ENCODE measurements around the gene MAP2K6.

Gene MAP2K6

DNA sequence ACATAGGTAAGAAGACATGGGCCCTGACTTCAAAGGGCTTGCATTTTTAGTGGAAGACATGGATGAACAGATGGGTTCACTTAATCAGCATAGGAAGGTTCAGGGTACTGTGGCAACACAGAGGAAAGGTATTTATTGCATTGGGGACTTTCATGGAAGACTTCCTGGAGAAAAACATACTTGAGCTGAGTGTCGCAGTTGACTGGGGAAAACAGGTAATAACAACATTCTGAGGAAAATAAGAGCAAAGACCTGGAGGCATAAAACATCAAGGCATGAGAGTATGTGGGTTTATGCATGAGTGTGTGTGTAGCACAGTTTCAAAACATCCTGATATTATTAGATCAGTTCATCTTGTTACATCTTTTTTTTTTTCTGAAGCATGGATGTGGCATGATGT, 82.7 kb downstream of the MAP2K6 start:
- DNase-seq = no peak

DNA sequence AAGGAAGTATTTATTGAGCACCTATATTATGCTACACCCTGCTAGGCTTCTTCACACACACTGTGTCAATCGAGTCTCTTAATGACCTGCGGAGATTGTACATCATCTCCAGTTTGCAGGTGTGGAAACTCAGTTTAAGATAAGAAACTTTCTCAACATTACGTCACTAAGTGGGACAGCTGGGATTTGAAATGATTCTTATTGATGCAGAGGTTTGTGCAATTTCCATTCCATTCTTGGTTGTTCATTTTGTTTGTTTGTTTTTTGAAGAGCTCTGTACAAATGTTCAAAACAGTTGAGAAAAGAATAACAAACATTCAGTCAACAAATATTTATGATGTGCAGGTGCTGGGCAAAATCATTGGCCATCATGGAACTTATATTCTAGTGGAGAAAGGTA, 84.8 kb downstream of the MAP2K6 start:
- DNase-seq = no peak

DNA sequence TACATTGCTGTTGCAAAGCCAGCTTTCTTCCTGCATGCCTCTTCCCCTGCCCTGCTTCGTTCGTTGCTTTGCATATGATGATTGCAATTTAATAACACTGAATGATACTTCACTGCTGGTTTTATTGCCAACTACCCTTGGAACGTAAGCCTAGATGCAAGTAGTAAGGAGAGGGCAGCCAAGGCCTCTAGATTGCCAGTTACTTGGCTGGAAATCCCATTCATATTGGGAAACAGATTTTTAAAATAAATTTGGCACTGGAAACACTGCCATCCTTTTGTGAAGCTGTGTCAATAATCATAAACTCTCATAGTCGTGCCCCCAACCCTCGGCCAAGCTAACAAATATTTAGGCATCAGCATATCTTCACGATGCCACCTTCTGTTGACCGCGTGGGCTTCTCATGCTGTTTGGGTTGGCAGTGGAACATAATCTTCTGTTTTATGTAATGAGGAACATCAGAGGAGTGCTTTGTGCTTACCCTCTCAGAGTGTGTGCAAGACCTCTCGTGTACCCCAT, 86.5 kb downstream of the MAP2K6 start:
- no peak for DNase-seq

DNA sequence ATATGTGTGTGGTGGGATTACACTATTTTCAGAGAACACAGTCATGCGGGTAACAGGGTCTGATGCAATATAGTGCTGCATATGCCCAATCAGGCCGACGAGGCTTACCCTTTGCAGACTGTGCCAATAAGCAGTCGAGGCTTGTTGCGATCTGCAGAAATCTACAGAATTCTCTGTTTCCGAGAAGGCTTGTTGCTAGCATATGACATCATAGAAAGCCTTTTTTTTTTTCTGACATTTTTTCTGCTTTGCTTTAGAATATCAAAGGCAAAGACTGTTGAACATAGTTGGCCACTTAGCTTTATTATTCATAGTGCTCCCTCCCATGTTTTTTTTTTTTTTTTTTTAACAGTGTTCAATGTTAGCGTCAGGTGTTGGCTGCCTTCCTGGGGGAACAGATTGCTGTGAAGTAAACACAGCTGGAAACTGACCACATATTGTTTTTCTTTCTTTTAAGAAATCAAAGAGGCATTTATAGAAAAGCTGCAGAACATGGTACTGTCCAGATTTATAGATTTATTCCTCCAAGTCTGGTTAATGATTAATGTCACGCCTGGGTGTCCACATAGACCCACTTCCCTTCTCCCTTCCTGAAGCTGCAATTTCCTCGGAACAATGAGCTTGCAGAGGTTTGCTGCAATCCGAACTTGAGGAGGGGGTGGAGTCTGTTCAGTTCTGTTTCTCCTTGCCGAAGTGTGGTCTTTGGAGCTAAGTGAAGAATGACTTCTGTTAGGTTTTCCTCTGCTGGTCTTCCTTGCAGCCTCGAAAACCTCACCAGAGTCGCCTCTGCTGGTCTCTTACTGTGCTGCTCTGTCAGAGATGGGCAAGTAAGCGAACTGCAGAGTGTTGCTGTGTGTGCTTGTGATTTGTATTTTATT, 87.3 kb downstream of the MAP2K6 start:
- DNase-seq = no peak

DNA sequence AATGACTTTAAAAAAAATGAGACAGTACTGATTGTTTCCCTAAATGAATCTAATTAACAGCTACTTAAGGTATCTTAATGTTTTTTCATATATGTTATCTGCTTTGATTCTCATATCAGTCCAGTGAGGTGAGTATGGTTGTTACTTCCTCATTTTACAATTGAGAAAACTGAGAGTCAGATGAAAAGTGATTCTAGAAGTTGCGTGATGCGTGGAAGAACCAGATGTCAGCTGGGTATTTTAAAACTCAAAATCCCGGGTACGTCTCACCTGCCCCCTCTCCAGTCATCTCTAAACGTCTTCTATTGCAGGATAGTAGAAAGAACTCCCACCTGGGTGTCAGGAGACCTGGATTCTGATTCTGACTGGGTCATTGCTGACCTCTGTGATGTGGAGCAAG, 89.2 kb downstream of the MAP2K6 start:
- DNase-seq = no peak

DNA sequence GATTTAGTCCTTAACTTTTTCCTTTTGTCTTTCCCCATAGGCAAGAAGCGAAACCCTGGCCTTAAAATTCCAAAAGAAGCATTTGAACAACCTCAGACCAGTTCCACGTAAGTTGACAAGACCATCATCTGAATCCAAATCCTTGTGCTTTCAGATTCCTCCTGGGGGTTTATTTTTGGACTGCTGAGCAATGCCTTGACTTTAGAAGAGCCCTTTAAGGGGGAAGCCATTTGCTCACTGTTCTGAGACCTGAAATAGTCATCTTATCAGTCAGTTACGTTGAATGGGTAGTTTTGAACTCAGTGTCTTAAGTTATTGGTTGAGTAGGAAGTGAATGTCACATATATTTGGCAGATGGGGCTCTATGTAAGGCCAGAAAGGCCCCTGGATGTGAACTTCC, 91.2 kb downstream of the MAP2K6 start:
- DNase-seq = no peak

DNA sequence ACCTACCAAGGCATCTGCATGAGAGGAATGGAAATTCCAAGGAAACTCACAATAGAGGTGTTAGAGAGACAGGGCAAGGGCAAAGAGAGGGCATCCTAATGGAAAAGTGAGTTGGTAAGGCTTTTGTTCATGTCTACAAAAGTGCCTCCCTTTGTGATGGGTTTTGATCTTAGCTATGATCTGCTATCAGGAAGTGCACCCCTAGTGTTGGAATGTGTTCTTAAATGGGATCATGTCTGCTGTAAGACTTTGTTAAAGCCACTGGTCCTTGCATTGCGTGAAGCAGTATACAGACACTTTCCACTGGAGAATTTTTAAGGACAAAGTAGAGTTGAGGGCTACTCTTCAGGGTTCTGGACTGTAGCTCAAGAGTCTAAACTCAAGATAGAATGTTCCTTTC, 92.0 kb downstream of the MAP2K6 start:
- no peak for DNase-seq

DNA sequence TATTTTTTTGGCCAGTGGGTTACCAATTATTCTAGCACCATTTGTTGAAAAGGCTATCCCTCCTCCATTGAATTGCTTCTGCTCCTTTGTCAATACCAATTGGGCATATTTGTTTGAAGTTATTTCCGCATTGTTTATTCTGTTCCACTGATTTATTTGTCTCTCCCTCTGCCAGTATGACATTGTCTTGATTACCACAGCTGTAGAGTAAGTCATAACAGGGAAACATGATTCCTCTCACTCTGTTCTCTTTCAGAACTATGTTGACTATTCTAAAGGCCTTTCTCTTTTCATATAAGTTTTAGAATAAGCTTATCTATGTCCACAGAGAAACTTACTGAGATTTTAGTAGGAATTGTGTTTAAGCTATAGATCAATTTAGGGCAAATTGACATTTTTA, 94.3 kb downstream of the MAP2K6 start:
- DNase-seq = no peak

DNA sequence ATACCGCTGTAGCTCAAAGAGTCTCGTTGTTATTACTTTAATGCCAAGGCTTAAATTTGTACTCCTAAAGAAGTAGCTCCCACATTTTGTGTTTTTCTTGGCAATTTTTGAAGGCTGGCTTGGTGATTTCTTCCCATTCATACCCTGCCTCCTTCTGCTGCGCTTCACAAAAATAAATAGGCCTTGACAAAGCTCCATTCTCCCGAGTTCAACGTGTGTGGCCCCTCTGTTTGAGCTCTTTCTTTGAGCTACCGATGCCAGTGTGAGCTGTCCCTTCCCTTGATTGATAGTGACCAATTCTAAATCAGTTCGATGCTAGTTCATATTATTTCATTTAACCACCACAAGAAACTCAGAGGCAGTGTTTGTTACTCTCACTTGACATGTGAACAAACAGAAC, 96.8 kb downstream of the MAP2K6 start:
- DNase-seq = no peak

DNA sequence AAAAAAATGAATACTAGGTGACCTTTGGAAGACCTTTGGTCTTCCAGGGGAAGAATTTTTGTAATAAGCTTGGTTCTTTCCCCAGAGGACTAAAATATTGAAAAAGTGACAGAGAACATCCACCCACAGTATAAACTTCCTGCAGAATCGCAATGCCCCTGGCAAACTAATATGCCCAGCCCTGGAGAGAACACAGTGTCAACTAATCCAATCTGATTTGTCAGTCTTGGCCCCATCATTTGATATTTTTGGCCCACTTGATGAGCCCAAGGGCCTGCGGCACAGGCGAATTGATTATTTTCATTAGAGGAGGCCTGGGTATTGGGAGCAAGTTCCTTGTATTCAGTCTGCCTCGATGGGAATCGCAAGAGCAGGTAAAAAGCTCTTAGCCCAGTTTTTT, 98.4 kb downstream of the MAP2K6 start:
- no peak for DNase-seq

DNA sequence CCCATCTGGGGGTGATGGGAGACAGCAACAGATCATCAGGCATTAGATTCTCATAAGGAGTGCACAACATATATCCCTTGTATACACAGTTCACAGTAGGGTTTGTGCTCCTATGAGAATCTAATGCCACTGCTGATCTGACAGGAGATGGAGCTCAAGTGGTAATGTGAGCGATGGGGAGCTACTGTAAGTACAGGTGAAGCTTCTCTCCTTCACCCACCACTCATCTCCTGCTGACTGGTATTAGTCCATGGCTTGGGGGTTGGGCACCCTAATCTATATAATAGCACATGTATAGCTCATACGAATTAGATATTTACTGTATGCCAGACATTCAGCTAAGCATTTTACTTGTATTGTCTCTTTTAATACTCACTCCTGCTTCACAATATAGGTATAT, 101.7 kb downstream of the MAP2K6 start:
- DNase-seq = no peak

DNA sequence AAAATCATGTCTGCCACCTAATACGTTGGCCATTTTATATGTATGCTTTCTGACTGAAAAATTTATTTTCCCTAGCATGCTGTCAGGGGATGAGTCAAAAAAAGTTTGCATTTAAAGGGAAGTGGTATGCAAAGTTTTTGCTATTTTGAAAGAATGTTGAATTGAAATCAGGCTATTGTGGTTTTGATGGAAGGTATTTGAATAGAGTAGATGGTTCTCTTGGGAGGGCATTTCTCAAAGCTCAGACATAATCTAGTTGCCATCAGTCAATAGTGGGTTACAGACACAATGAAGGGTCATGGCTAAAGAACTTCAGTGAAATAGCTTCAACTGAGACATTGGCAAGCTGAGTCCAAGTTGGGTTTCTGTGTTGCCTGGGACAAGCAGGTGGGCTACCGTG, 102.4 kb downstream of the MAP2K6 start:
- DNase-seq = no peak

DNA sequence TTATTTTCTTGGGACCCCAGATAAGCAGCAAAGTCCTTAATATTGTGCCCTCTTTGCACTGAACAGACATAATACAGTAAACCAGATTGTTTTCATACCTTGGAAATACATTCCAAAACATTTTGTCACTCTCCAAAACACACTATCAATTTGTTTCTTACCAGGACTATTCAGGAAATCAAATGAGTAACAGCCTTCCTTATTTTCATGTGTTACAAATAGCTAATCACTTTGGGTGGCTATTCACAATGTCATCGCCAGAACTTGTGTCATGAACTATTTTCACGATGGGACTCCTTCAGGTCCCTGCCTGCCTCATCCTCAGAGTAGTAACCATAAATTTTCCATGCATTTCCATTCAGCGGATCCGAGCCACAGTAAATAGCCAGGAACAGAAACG, 104.5 kb downstream of the MAP2K6 start:
- no peak for DNase-seq

DNA sequence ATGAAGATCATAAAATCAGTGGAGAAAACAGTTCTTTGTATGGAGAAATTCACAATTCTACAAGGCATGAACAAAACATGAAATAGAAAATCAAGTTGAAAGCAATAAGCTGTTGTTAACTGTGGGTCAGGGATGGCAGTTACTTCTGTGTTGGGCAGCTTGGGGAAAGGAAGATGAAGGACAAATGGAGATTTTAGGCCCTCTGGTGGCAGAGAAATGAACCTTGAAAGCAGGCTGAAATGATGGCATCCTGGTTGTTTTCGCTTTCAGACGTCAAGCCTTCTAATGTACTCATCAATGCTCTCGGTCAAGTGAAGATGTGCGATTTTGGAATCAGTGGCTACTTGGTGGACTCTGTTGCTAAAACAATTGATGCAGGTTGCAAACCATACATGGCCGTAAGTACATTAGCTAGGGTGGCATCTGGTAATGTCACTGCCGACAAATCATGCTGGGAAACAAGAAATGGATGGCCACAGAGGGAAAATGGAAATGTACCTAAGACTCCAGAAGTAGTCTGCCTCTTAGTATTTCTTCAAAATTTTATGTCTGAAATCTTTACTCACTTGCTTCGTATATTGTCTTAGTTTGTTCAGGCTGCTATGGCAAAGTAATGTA, 108.9 kb downstream of the MAP2K6 start:
- DNase-seq = no peak

DNA sequence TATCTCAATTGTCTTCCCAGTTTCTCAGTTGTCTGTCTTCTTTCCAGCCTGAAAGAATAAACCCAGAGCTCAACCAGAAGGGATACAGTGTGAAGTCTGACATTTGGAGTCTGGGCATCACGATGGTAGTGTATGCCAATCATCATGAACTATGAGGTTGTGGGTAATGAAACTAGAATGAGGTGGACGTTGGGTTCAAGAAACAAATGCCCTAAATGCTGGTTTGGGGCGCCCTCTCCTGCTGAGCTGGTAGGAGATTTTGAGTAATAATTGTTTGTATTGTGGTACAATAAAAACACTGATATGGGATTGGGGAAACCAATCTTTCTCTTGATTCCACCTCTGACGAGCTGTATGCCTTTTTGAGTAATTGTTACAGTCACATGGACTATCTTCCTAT, 110.4 kb downstream of the MAP2K6 start:
- no peak for DNase-seq

DNA sequence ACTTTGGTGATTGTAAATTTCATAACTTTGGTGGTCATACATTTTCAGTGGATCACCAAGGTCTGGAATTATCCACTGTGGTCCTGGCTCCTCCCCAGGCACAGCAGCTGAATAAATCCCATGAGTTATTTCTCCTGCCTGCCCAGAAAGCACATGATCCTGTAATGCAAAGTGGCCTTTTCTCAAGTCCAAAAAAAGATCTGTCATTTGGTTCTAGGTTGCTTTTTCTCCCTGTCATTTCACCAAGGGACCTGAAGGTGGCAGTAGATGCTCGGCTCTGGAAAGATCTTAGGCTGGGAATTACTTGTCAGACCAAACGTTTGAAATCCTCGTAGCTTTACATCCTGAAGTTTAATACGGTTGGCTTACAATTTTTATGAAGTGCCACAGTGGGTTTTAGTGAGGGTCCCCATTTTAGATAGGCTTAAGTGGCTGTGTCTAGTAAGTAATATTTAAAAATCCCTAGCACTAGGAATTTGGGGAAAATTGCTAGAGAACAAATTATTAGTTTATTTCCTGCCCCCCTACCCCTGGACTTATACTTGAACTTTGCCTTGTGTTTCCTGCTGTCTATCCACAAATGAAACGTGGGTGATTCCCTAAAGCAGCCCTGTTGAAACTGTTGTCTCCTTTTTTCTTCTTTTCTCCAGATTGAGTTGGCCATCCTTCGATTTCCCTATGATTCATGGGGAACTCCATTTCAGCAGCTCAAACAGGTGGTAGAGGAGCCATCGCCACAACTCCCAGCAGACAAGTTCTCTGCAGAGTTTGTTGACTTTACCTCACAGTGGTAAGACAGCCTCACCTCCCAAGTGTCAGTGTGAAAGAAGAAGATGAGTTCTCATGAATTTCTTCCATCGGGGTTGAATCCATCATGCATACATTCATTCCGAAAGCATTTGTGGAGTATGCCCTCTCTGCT, 111.7 kb downstream of the MAP2K6 start:
- DNase-seq = no peak

DNA sequence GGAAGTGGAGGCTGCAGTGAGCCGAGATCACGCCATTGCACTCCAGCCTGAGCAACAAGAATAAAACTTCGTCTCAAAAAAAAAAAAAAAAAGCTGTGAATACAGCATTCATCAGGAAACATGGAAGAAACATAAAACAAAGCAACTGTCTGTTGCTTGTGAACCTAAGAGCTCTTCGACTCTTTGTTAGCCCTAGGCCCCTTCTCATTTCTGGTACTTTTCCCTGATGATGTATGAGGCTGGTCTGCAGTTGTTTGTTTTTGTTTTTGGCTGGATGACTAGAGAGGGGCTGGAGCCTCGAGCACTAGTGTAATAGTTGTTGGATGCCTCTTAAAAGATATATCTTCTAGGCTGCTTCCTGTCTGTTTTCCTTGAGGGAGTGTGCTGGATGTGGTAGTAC, 113.5 kb downstream of the MAP2K6 start:
- DNase-seq = no peak

DNA sequence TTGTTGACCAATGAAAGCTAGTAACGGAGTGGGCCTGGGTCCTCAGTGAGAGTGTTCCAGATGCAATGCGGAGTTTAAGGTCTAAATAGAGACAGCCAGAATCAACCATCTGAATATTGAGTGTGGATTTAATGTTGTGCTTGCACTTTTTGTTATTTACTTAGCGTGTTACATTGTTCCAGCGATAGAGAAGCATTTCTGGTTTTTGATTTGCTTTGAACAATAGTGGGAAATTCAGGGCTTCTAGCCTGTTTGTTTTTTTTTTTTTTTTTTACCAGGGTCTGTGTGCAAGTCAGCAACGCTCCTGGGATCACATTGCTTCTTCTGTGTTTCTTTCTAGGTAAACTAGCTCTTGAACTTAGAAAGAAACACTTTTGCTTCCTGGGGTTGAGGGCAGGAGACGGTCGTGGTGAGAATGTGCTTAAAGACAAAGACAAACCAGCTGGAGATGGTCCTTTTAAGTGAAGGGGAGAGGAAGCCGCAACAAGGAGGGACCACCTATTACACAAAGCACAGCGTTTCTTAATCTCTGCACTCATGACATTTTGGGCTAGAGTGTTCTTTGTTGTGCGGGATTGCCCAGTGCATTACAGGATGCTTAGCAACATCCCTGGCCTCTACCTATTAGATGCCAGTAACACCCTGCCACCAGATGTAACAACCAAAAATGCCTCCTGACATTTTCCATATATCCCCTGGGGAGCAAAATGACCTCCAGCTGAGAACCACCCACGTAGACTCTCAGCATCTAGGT, 119.2 kb downstream of the MAP2K6 start:
- no peak for DNase-seq

DNA sequence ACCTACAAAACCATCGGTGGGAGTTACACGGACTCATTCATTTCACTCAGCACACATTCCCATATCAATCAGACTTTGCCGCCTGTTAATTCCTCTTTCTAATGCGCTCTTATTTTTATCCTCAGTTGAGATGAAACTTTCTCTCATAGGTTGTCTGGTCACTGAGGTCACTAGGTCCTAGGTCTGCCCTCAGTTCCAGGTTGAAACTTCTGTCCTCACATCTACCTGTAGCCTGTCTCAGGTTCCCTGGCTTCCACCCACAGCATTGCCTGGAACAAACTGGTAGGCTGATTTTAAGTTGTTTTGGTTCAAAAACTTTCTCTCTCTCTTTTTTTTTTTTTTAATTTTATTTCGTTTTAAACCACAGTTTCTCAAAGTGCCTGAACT, 119.7 kb downstream of the MAP2K6 start:
- no peak for DNase-seq

DNA sequence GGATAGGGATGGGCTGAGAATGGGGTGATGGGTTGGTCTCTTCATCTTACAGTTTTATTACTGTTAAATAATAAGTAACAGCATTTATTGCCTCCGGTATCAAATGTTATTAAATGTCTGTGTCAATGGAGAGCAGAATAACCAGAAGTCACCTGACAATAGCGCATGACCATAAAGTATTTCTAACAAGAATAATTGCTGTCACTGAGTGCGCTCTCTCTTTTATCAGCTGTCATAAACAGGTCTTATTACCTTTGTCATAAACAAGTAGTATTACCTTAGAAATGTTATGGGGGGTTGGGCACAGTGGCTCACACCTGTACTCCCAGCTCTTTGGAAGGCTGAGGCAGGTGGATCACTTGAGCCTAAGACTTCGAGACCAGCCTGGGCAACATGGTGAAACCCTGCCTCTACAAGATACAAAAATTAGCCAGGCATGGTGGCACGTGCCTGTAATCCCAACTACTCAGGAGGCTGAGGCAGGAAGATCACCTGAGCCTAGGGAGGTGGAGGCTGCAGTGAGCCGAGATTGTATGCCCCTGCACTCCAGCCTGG, 120.6 kb downstream of the MAP2K6 start:
- no peak for DNase-seq

DNA sequence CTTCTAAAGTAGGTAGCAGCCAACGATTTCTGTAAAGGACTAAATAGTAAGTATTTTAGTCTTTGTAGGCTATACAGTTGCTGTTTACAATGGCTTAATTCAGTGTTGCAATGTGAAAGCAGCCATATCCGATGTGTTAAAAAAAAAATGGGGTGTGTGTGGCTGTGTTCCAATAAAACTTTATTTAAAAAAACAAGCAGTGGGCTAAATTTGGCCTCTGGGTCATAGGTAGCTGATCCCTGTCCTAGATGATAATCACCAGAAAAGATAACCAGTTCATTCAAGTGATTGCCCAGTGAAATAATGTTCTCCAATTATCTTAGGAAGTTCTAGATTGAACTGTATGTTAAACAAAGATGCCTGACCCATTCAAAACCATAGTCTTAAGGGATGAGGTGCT, 124.3 kb downstream of the MAP2K6 start:
- no peak for DNase-seq

DNA sequence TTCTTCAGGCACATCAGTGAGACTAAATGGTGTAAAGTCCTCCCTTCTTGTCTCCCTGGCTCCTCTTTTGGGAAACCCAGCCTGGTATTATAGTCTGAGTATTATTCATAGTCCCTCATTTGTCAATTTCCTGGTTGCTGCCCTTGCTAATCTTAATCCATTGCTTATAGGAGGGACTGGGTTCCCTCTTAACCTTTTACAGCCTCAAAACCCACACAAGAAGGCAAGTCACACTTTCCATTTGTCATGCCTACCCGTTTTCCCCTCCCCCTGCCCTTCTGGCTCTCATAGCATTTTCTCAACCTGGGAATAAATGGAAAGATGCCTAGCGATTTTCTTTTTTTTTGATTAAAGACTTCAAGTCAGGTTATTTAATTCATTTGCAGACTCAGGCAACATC, 124.8 kb downstream of the MAP2K6 start:
- DNase-seq = no peak

Measured in NCI-H226 (cell line).